Osteocyte (in vitro differentiated cells): ENCODE data around the gene PTTG2. TPM values are rescaled to one million over a fixed set of nuclear protein-coding genes. Genes with fewer than 3 reads are reported as not detected.

Source experiments
- DNase-seq: peaks from one replicate; pipeline ENCODE4 v3.0.0; 2021; ENCODE audit warnings: mixed read lengths; ENCODE audit not compliant: unreplicated experiment; ENCODE audit errors: extremely low spot score
- H3K27ac Mint-ChIP-seq: one replicate; pipeline ENCODE4 v1.8.0; 2021; ENCODE audit warnings: mild to moderate bottlenecking, mixed read lengths; ENCODE audit not compliant: unreplicated experiment
- H3K27me3 Mint-ChIP-seq: one replicate; pipeline ENCODE4 v1.8.0; 2021; ENCODE audit warnings: mixed read lengths; ENCODE audit not compliant: unreplicated experiment
- H3K36me3 Mint-ChIP-seq: one replicate; pipeline ENCODE4 v1.8.0; 2021; ENCODE audit warnings: mixed read lengths; ENCODE audit not compliant: unreplicated experiment
- H3K4me1 Mint-ChIP-seq: one replicate; pipeline ENCODE4 v1.8.0; 2021; ENCODE audit warnings: mixed read lengths; ENCODE audit not compliant: unreplicated experiment
- H3K4me3 Mint-ChIP-seq: one replicate; pipeline ENCODE4 v1.8.0; 2021; ENCODE audit warnings: mild to moderate bottlenecking, moderate library complexity, mixed read lengths; ENCODE audit not compliant: unreplicated experiment
- H3K9me3 Mint-ChIP-seq: one replicate; pipeline ENCODE4 v1.8.0; 2021; ENCODE audit warnings: mixed read lengths; ENCODE audit not compliant: unreplicated experiment
- CTCF ChIP-seq: fragments of 200-600 bp; sonication (generic); IDR thresholded peaks from 2 replicates; pipeline ENCODE4 v1.5.0; 2021; ENCODE audit warnings: antibody characterized with exemption, mild to moderate bottlenecking, moderate library complexity
- total RNA-seq: library from RNA; stranded (reverse); gene quantifications from 2 replicates; pipeline ENCODE4 v1.2.1, GENCODE V29; 2021

PTTG2 gene
- total RNA-seq, 1 donor from 2014 or later = not detected

- no peaks in the 10 kb centered on the region for H3K27me3 Mint-ChIP-seq
- no peak overlapping the region for H3K27ac Mint-ChIP-seq
- TF ChIP-seq CTCF = no peak
- no peak overlapping the region for H3K4me3 Mint-ChIP-seq
- no peaks in the 10 kb centered on the region for H3K36me3 Mint-ChIP-seq
- no peaks in the 10 kb centered on the region for H3K9me3 Mint-ChIP-seq
- peaks cover 4% of the 10 kb centered on the region for H3K4me1 Mint-ChIP-seq
- no peak for DNase-seq
These were observed 3.3 kb upstream of the PTTG2 start for GRCh38 chr4:37956941-37957340.

GRCh38 chr4:37958932-37959331 is 1.3 kb upstream of the PTTG2 start:
- no peak for TF ChIP-seq CTCF
- no peaks in the 10 kb centered on the region for H3K9me3 Mint-ChIP-seq
- no peak overlapping the region for H3K27ac Mint-ChIP-seq
- peaks cover 2% of the 10 kb centered on the region for H3K4me1 Mint-ChIP-seq
- DNase-seq = no peak
- no peaks in the 10 kb centered on the region for H3K36me3 Mint-ChIP-seq
- no peaks in the 10 kb centered on the region for H3K27me3 Mint-ChIP-seq
- H3K4me3 Mint-ChIP-seq = no peak overlapping the region

GRCh38 chr4:37960679-37961450 is 667 bp downstream of the PTTG2 start:
- no peak for TF ChIP-seq CTCF
- Mint-ChIP-seq H3K36me3 (no peaks in the 10 kb centered on the region), H3K27ac (no peak overlapping the region), H3K27me3 (no peaks in the 10 kb centered on the region), H3K4me3 (no peak overlapping the region), H3K9me3 (no peaks in the 10 kb centered on the region), H3K4me1 (peaks cover 2% of the 10 kb centered on the region)
- no peak for DNase-seq

- H3K4me1 Mint-ChIP-seq = peaks cover 11% of the 10 kb centered on the region
- H3K36me3 Mint-ChIP-seq = no peaks in the 10 kb centered on the region
- no peaks in the 10 kb centered on the region for H3K27me3 Mint-ChIP-seq
- H3K4me3 Mint-ChIP-seq = no peak overlapping the region
- no peak overlapping the region for H3K27ac Mint-ChIP-seq
- no peak for DNase-seq
- peaks cover 2% of the 10 kb centered on the region for H3K9me3 Mint-ChIP-seq
- TF ChIP-seq CTCF = no peak
These were observed 4.7 kb downstream of the PTTG2 start for GRCh38 chr4:37964734-37965457.

- Mint-ChIP-seq H3K27me3 (no peaks in the 10 kb centered on the region), H3K27ac (no peak overlapping the region), H3K4me3 (no peak overlapping the region), H3K4me1 (peaks cover 13% of the 10 kb centered on the region), H3K36me3 (no peaks in the 10 kb centered on the region), H3K9me3 (peaks cover 4% of the 10 kb centered on the region)
- no peak for DNase-seq
- no peak for TF ChIP-seq CTCF
These were observed 5.8 kb downstream of the PTTG2 start for GRCh38 chr4:37966044-37966443.
